Common myeloid progenitor, CD34-positive (primary cell): ENCODE results near the gene RPAP3.

ENCODE experiments used
- CTCF ChIA-PET: fragments of 350-600 bp; sonication (Branson Sonifier 250); formaldehyde crosslinking; loops from one replicate; lab custom pipeline; 2021; ENCODE audit warnings: antibody characterized with exemption; lab: Charles Lee
- POLR2A ChIA-PET: fragments of 350-600 bp; sonication (Branson Sonifier 250); formaldehyde crosslinking; loops from one replicate; lab custom pipeline; 2021; ENCODE audit warnings: antibody characterized with exemption; lab: Charles Lee
- DNase-seq, 3 donors: peaks; one replicate each; pipeline versions ENCODE4 v3.0.0 to v3.0.0-alpha.2; 2013
- H3K27ac ChIP-seq, 2 experiments: 1 replicate in 1 of 2; 2 replicates in 1 of 2; pipeline ENCODE4 v1.7.0; 2013; ENCODE audit warnings: inconsistent platforms in 2 of 2, low read length in 2 of 2, mild to moderate bottlenecking in 2 of 2, low read depth in 1 of 2, moderate library complexity in 1 of 2; ENCODE audit not compliant: severe bottlenecking in 2 of 2, insufficient read depth in 1 of 2, poor library complexity in 1 of 2
- H3K27me3 ChIP-seq, 5 experiments: replicated peaks in 2 of 5; 1 replicate in 3 of 5; 2 replicates in 2 of 5; pipeline versions ENCODE4 v1.6.1 to v1.7.0; 2013; ENCODE audit warnings: low read length in 4 of 5, mild to moderate bottlenecking in 2 of 5, moderate library complexity in 2 of 5, inconsistent platforms in 1 of 5; ENCODE audit not compliant: insufficient read depth in 5 of 5, control insufficient read depth in 4 of 5
- H3K36me3 ChIP-seq, 4 experiments: 1 replicate in 2 of 4; 2 replicates in 2 of 4; pipeline versions ENCODE4 v1.6.1 to v1.7.0; 2013; ENCODE audit warnings: low read length in 3 of 4, control low read depth in 1 of 4, mild to moderate bottlenecking in 1 of 4; ENCODE audit not compliant: control insufficient read depth in 4 of 4, insufficient read depth in 4 of 4
- H3K4me1 ChIP-seq, 4 experiments: 1 replicate in 3 of 4; 2 replicates in 1 of 4; pipeline versions ENCODE4 v1.6.1 to v1.7.1; 2013; ENCODE audit warnings: low read length in 3 of 4, mild to moderate bottlenecking in 3 of 4, control low read depth in 1 of 4, inconsistent platforms in 1 of 4, moderate library complexity in 1 of 4; ENCODE audit not compliant: control insufficient read depth in 4 of 4, insufficient read depth in 4 of 4; ENCODE audit errors: control extremely low read depth in 1 of 4
- H3K4me3 ChIP-seq, 7 experiments: 1 replicate in 4 of 7; 2 replicates in 3 of 7; pipeline versions ENCODE4 v1.5.1 to v1.7.0; 2013; ENCODE audit warnings: mild to moderate bottlenecking in 7 of 7, low read length in 6 of 7, moderate library complexity in 6 of 7, inconsistent platforms in 2 of 7, low read depth in 2 of 7, control low read depth in 1 of 7; ENCODE audit not compliant: insufficient read depth in 4 of 7, control insufficient read depth in 1 of 7; ENCODE audit errors: extremely low read depth in 1 of 7
- H3K9me3 ChIP-seq, 5 experiments: 1 replicate in 4 of 5; 2 replicates in 1 of 5; pipeline versions ENCODE4 v1.6.1 to v1.7.1; 2013; ENCODE audit warnings: low read length in 4 of 5, mild to moderate bottlenecking in 2 of 5, inconsistent platforms in 1 of 5, low read depth in 1 of 5, moderate library complexity in 1 of 5; ENCODE audit not compliant: control insufficient read depth in 4 of 5, insufficient read depth in 2 of 5; ENCODE audit errors: control extremely low read depth in 1 of 5
- WGBS: methylation state at CpG from one replicate; pipeline ENCODE4 v1.1.5; 2013; ENCODE audit not compliant: insufficient coverage; 5-methylcytosine and 5-hydroxymethylcytosine counted together

Gene RPAP3

GRCh38 chr12:47752121-47752520, 46.3 kb upstream of the RPAP3 start:
- Histone ChIP-seq H3K4me1 (peaks cover 0 to 22% (median 10%) of the 10 kb centered on the region in 4 experiments), H3K27ac (no peak overlapping the region), H3K36me3 (peaks cover 0 to 51% (median 2%) of the 10 kb centered on the region in 4 experiments), H3K27me3 (no peaks in the 10 kb centered on the region), H3K9me3 (no peaks in the 10 kb centered on the region), H3K4me3 (no peak overlapping the region)
- 100% methylated on average over 4 of the region's 4 CpGs for WGBS
- CTCF ChIA-PET = interaction anchor here (1.4 to 35.4 kb wide), 3 partner anchors 8 to 42 kb away, joined by 3 to 1109 read pairs (median 354); partner anchors contain the start of gene SLC48A1
- POLR2A ChIA-PET = no interaction called here
- no peak for DNase-seq

GRCh38 chr12:47751561-47751960, 45.7 kb upstream of the RPAP3 start:
- Histone ChIP-seq H3K4me1 (peaks cover 0 to 19% (median 9%) of the 10 kb centered on the region in 4 experiments), H3K9me3 (no peaks in the 10 kb centered on the region), H3K27me3 (no peaks in the 10 kb centered on the region), H3K4me3 (no peak overlapping the region), H3K36me3 (peaks cover 0 to 52% (median 2%) of the 10 kb centered on the region in 4 experiments), H3K27ac (no peak overlapping the region)
- no peak for DNase-seq
- 96% methylated on average over 8 of the region's 9 CpGs for WGBS
- ChIA-PET CTCF (interaction anchor here (1.4 to 35.4 kb wide), 3 partner anchors 7 to 43 kb away, joined by 3 to 1109 read pairs (median 354); partner anchors contain the start of gene SLC48A1), POLR2A (no interaction called here)

DNA sequence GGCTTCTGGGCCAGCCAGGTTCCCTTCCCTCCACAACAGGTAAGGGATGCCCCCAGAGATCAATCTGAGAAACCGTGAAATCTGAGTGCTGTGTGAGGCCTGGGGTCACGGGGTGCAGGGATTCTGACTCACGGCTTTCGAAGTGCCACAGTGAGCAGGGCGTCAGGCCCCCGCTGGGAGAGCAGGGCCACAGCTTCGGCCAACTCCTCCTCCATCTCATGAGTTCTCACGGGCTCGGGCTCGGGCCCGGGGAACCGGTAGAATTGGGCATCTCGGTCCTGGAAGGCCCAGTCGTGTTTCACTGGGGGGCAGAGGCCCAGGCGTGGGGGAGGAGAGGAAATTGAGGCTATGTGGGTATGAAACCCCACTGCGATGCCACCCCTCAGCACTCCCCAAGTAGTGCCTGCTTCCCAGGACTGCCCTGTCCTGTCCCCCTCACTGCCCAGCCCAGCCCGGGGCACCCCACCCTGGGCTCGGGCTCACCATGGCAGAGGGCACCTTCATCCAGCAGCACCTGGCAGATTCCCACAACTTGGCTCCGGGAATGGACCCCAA, 45.2 kb upstream of the RPAP3 start:
- Histone ChIP-seq H3K9me3 (no peaks in the 10 kb centered on the region), H3K36me3 (peaks cover 0 to 56% (median 2%) of the 10 kb centered on the region in 4 experiments), H3K4me1 (peaks cover 0 to 17% (median 9%) of the 10 kb centered on the region in 4 experiments), H3K4me3 (no peak overlapping the region), H3K27me3 (no peaks in the 10 kb centered on the region), H3K27ac (no peak overlapping the region)
- WGBS = over 99% methylated on average over 13 of the region's 19 CpGs
- CTCF ChIA-PET = interaction anchor here (1.4 to 35.4 kb wide), 3 partner anchors 7 to 43 kb away, joined by 3 to 1109 read pairs (median 354); partner anchors contain the start of gene SLC48A1
- no peak for DNase-seq
- POLR2A ChIA-PET = no interaction called here

DNA sequence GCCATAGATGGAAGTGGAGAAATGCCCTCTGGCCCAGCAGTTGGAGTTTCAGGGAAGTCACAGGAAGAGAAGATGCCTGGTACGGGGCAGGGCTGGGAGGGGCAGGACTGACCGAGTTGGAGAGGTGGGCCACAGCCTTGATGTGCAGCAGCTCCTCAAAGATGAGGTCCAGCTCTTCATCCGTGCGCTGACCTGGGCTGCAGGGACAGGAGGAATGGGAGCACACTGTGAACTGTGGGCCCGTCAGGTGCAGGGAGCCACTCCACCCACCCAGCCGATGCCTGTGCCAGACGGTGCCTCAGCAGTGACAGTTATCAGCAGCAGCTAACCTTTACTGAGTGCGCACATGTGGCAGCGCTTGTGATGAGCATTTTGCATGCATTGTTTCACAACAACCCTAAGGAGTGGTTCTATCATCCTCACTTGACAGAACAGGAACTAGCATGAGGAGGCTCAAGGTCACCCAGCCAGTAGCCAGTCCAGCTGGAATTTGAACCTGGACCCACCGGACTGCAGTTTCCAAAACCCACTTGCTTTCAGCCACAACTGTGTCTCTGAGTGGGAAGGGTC, 44.5 kb upstream of the RPAP3 start:
- CTCF ChIA-PET = interaction anchor here (0.8 to 35.4 kb wide), 3 partner anchors 6 to 33 kb away, joined by 4 to 1109 read pairs (median 354); partner anchors contain the start of gene SLC48A1
- peaks cover 0 to 12% (median 9%) of the 10 kb centered on the region in 4 experiments for H3K4me1 ChIP-seq
- POLR2A ChIA-PET = no interaction called here
- no peaks in the 10 kb centered on the region for H3K27me3 ChIP-seq
- H3K36me3 ChIP-seq = peaks cover 0 to 61% (median 2%) of the 10 kb centered on the region in 4 experiments
- DNase-seq = no peak
- no peak overlapping the region for H3K27ac ChIP-seq
- WGBS = 97% methylated on average over 10 of the region's 10 CpGs
- H3K4me3 ChIP-seq = no peak overlapping the region
- no peaks in the 10 kb centered on the region for H3K9me3 ChIP-seq

- H3K4me3 ChIP-seq = no peak overlapping the region
- 100% methylated on average over 3 of the region's 3 CpGs for WGBS
- POLR2A ChIA-PET = no interaction called here
- H3K36me3 ChIP-seq = peaks cover 0 to 56% (median 2%) of the 10 kb centered on the region in 4 experiments
- peaks cover 0 to 8% (median 7%) of the 10 kb centered on the region in 4 experiments for H3K4me1 ChIP-seq
- H3K9me3 ChIP-seq = no peaks in the 10 kb centered on the region
- H3K27ac ChIP-seq = no peak overlapping the region
- no peak for DNase-seq
- CTCF ChIA-PET = interaction anchor here (9.8 to 35.4 kb wide), 2 partner anchors 8 to 30 kb away, joined by 354 to 1109 read pairs; partner anchors contain the start of genes RAPGEF3 and SLC48A1
- no peaks in the 10 kb centered on the region for H3K27me3 ChIP-seq
Measured at GRCh38 chr12:47748899-47749298, 43.1 kb upstream of the RPAP3 start.

DNA sequence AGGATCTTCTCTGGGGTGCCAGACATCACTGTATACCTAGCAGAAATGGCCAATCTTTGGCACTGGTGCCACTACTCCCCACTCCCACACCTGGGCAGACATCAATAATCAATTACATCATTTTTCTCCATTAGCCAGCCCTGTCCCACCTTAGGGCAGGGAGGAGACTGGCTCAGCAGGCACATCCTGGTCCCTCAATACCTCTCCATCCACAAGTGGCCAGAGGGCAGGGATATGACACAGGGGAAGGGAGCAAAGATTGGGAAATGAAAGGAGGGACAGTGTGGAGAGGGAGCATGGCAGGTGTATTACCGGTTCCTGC, 42.6 kb upstream of the RPAP3 start:
- Histone ChIP-seq H3K9me3 (no peaks in the 10 kb centered on the region), H3K4me1 (peaks cover 0 to 6% (median 3%) of the 10 kb centered on the region in 4 experiments), H3K27me3 (no peaks in the 10 kb centered on the region), H3K36me3 (peaks cover 0 to 56% (median 2%) of the 10 kb centered on the region in 4 experiments), H3K4me3 (no peak overlapping the region), H3K27ac (no peak overlapping the region)
- POLR2A ChIA-PET = no interaction called here
- 100% methylated on average over 1 of the region's 1 CpG for WGBS
- CTCF ChIA-PET = interaction anchor here (9.1 to 35.4 kb wide), 3 partner anchors 8 to 30 kb away, joined by 84 to 1109 read pairs (median 354); partner anchors contain the start of genes RAPGEF3 and SLC48A1
- DNase-seq = no peak
